Erythroblast (primary cell): ENCODE measurements around the gene OR4K2.

Source experiments
- DNase-seq, 2 experiments: peaks; one replicate each; lab custom pipeline; 2025; lab: John Stamatoyannopoulos, UW
- GATA1 ChIP-seq: IDR thresholded peaks from 2 replicates; pipeline ENCODE4 v1.6.1; 2011; ENCODE audit warnings: low read depth, mild to moderate bottlenecking, control low read depth, low read length, moderate library complexity
- POLR2A ChIP-seq: IDR thresholded peaks from 2 replicates; pipeline ENCODE4 v1.6.1; 2011; ENCODE audit warnings: mild to moderate bottlenecking, low read length

Gene OR4K2

DNA sequence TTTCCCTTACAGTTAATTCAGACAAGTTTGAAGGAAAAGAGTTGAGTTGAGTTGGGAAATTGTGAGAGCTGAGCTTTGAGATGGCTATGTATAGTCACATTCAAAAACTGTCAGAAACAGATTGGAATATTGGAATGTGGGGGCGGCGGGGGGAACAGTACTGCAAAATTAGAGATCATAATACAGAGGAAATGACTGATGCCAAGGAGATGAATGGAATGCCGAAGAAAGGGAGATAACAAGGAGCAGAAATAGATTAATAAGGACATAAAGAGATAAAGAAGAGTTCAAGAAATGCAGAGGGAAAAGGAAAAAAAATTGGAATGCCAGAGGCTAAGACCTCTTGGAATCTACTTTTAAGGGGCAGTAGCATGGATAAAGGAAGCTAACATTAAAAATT, 42.3 kb downstream of the OR4K2 start:
- no peak for TF ChIP-seq POLR2A
- TF ChIP-seq GATA1: no peak
- DNase-seq: no peak

DNA sequence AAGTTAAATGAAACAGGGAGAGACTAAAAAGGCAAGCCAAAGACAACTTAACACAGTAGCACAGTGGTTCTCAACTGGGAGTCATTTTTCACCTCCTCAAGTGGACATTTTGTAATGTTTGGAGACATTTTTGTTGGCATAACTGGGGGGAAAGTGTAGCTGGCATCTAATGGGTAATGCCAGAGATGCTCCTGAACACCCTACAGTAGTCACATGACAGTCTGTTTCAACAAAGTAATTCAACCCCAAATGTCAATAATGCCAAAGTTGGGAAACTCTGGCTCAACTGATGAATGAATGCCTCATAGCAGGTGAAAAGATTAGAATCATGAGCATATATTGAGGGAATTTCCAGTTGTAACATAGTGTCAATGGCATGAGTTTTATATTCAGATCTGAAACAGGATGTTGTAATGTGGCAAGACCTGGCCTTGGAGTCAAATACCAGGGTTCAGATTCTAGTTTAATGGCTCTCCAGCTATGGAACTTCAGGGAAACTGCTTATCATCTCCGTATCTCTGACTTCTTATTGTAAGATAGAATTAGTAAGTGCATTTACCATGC, 43.1 kb downstream of the OR4K2 start:
- DNase-seq: no peak
- no peak for TF ChIP-seq GATA1
- TF ChIP-seq POLR2A: no peak

DNA sequence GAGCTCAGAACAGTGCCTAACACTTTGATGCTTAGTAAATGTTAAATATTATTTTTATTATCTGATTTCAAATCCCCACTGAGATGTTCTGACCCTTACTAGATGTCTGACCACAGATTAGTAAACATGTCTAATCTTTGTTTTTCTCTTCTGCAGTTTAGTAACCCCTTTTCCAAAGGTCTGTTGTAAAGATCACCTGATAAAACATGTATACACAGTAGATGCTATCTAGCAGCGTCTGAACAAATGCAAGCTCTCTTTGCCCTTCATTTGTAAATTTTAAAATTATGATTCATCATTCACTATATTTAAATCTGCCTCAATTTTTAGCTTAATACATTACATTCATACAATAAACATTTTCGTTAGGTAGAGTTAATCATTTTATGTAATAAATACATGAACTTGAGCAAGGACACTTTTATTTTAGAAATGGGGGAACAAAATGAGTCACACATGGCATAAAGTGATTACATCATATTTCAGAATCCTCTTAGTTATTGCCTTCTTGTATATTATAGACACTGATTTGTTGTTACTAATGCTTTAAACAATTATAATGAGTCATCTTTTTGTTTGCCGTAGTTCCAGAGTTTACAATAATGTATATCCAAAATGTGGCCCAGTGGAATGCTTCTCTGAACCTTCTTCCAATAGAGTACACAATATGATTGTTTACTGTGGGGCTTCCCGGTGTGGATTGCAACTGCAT, 43.8 kb downstream of the OR4K2 start:
- DNase-seq: no peak
- no peak for TF ChIP-seq GATA1
- TF ChIP-seq POLR2A: no peak

DNA sequence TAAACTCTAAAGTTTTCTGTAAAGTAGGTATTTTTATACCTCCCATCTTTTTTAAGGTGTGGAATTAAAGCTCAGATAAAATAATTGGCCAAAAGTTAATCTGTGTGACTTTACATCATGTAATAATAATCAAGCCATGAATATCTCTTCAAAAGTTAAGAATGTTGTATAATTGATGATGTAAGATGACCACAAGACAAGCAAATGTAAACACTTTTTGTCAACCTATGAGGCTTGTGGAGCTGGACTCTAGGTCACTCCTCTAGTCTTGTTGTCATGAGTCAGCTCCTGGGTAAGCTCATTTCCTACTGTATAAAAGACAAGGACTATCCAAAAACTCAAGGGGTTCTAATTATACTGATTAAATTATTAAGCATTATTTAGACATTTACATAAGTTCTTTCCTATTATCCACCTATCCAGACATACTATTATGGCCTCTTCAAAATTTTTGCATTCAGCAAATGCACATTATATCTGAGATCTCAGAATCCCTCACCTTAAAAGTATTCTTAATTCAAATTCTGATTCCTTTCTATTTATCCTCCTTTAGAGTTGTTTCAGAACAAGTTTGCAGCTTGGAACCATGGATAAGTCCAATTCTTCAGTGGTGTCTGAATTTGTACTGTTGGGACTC, 45.2 kb downstream of the OR4K2 start, which contains the start of gene OR4K5:
Gene OR4K5, plus strand, starts transcription at position 587 of the 637 bp plus-strand sequence. Its CDS starts 0 bp downstream, at position 587.
- DNase-seq: no peak
- no peak for TF ChIP-seq POLR2A
- no peak for TF ChIP-seq GATA1

DNA sequence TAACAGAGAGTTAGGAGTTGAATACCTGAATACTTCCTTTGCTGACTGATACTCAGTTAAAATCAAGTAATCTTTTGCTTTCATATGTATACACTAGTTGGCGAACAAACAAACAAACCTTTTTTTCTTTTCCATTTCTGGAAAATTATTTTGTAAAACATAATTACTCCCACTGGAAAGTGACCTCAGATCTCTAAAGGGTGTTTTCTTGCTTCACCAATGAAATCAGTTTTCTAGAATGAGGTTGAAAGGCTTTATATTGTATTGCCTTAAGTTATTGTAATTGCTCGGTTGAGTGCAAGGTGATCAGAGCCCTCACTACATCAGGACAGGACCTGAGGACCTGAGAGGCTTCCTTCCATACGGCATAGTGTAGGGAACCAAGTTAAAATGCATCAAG, 55.7 kb downstream of the OR4K2 start, which contains the start of gene OR4K1:
Gene OR4K1, plus strand, starts transcription at position 301 of the 400 bp plus-strand sequence. CDS start 4,750 bp downstream, outside the sequence.
- DNase-seq: no peak
- no peak for TF ChIP-seq GATA1
- no peak for TF ChIP-seq POLR2A
